Measurements from ENCODE around the gene SPSB1.

The SPSB1 gene

GRCh38 chr1:9292361-9293240, at the start of gene SPSB1:
Gene SPSB1, plus strand, starts transcription at chr1:9292894. Its CDS starts 62,998 bp downstream, at chr1:9355892.
- no peak for DNase-seq (ENCODE audit: low read depth, low spot score)

- no peak for DNase-seq (ENCODE audit: low read depth, low spot score)
Measured at GRCh38 chr1:9243066-9243739, 49.5 kb upstream of the SPSB1 start.

GRCh38 chr1:9244501-9245229, 48.0 kb upstream of the SPSB1 start:
- no peak for DNase-seq (ENCODE audit: low read depth, low spot score)

GRCh38 chr1:9245230-9245619, 47.5 kb upstream of the SPSB1 start:
- no peak for DNase-seq (ENCODE audit: low read depth, low spot score)

GRCh38 chr1:9245661-9246060, 47.0 kb upstream of the SPSB1 start:
- no peak for DNase-seq (ENCODE audit: low read depth, low spot score)

- no peak for DNase-seq (ENCODE audit: low read depth, low spot score)
Measured at GRCh38 chr1:9246215-9246614, 46.5 kb upstream of the SPSB1 start.

- DNase-seq (ENCODE audit: low read depth, low spot score): no peak
Measured at GRCh38 chr1:9246841-9247785, 45.6 kb upstream of the SPSB1 start.

GRCh38 chr1:9247894-9248293, 44.8 kb upstream of the SPSB1 start:
- DNase-seq (ENCODE audit: low read depth, low spot score): no peak

- DNase-seq (ENCODE audit: low read depth, low spot score): no peak
Measured at GRCh38 chr1:9248341-9249262, 44.1 kb upstream of the SPSB1 start.

- DNase-seq (ENCODE audit: low read depth, low spot score): no peak
Measured at GRCh38 chr1:9249263-9249533, 43.5 kb upstream of the SPSB1 start.

GRCh38 chr1:9249534-9250410, 42.9 kb upstream of the SPSB1 start:
- no peak for DNase-seq (ENCODE audit: low read depth, low spot score)

- no peak for DNase-seq (ENCODE audit: low read depth, low spot score)
Measured at GRCh38 chr1:9250411-9251381, 42.0 kb upstream of the SPSB1 start.

GRCh38 chr1:9251501-9251900, 41.2 kb upstream of the SPSB1 start:
- no peak for DNase-seq (ENCODE audit: low read depth, low spot score)

GRCh38 chr1:9253004-9253403, 39.7 kb upstream of the SPSB1 start:
- no peak for DNase-seq (ENCODE audit: low read depth, low spot score)

- DNase-seq (ENCODE audit: low read depth, low spot score): no peak
Measured at GRCh38 chr1:9253453-9254105, 39.1 kb upstream of the SPSB1 start.

GRCh38 chr1:9256332-9256731, 36.4 kb upstream of the SPSB1 start:
- no peak for DNase-seq (ENCODE audit: low read depth, low spot score)

- no peak for DNase-seq (ENCODE audit: low read depth, low spot score)
Measured at GRCh38 chr1:9257851-9258250, 34.8 kb upstream of the SPSB1 start.

GRCh38 chr1:9258629-9259028, 34.1 kb upstream of the SPSB1 start:
- no peak for DNase-seq (ENCODE audit: low read depth, low spot score)
